T-helper 2 cell treated with Interferon-gamma antibody and Interleukin-4, amounts not matched to agents 5 μg/mL and 100 μg/mL, for 36 hours (primary cell): ENCODE measurements around the gene DHRS1.
A peak's percentile ranks its signal among the peaks of the same experiment; 100 is the strongest.
"Not testable (repeated sequence)": the region's sequence is repeated elsewhere in the genome, so short reads cannot be mapped to it uniquely, and the experiment has no call there.

Experiments used
- DNase-seq: peaks from one replicate; pipeline ENCODE4 v3.0.0; 2021; ENCODE audit warnings: low spot score
- H3K27ac Mint-ChIP-seq: one replicate; pipeline ENCODE4 v1.8.0; 2021; ENCODE audit warnings: mild to moderate bottlenecking, mixed read lengths
- H3K27me3 Mint-ChIP-seq: one replicate; pipeline ENCODE4 v1.8.0; 2021; ENCODE audit warnings: low read depth, mixed read lengths
- H3K36me3 Mint-ChIP-seq: one replicate; pipeline ENCODE4 v1.8.0; 2021; ENCODE audit warnings: low read depth, mixed read lengths
- H3K4me1 Mint-ChIP-seq: one replicate; pipeline ENCODE4 v1.8.0; 2021; ENCODE audit warnings: low read depth, mixed read lengths
- H3K4me3 Mint-ChIP-seq: one replicate; pipeline ENCODE4 v1.8.0; 2022; ENCODE audit warnings: mild to moderate bottlenecking, moderate library complexity, mixed read lengths
- H3K9me3 Mint-ChIP-seq: one replicate; pipeline ENCODE4 v1.8.0; 2021; ENCODE audit warnings: mixed read lengths

Gene DHRS1

GRCh38 chr14:24254630-24255392 lies 44.8 kb downstream of the DHRS1 start:
- Mint-ChIP-seq H3K36me3 (peaks cover 10% of the 10 kb centered on the region), H3K9me3 (no peaks in the 10 kb centered on the region), H3K27ac (no peak overlapping the region), H3K4me1 (peaks cover 18% of the 10 kb centered on the region), H3K27me3 (no peaks in the 10 kb centered on the region), H3K4me3 (no peak overlapping the region)
- no peak for DNase-seq

- peaks cover 20% of the 10 kb centered on the region for H3K4me1 Mint-ChIP-seq
- DNase-seq, result no peak
- peak overlapping the region; percentile 60 for H3K27ac Mint-ChIP-seq
- H3K4me3 Mint-ChIP-seq, result no peak overlapping the region
- H3K36me3 Mint-ChIP-seq, result peaks cover 12% of the 10 kb centered on the region
- no peaks in the 10 kb centered on the region for H3K9me3 Mint-ChIP-seq
- no peaks in the 10 kb centered on the region for H3K27me3 Mint-ChIP-seq
These were observed 45.6 kb downstream of the DHRS1 start for GRCh38 chr14:24253936-24254335.

- peaks cover 10% of the 10 kb centered on the region for H3K36me3 Mint-ChIP-seq
- no peaks in the 10 kb centered on the region for H3K9me3 Mint-ChIP-seq
- DNase-seq, result no peak
- H3K27ac Mint-ChIP-seq, result no peak overlapping the region
- no peak overlapping the region for H3K4me3 Mint-ChIP-seq
- peaks cover 31% of the 10 kb centered on the region for H3K4me1 Mint-ChIP-seq
- no peaks in the 10 kb centered on the region for H3K27me3 Mint-ChIP-seq
These were observed 47.1 kb downstream of the DHRS1 start for GRCh38 chr14:24252289-24253124.

GRCh38 chr14:24251880-24252288 lies 47.7 kb downstream of the DHRS1 start:
- Mint-ChIP-seq H3K4me3 (no peak overlapping the region), H3K36me3 (peaks cover 12% of the 10 kb centered on the region), H3K4me1 (peaks cover 35% of the 10 kb centered on the region), H3K27me3 (no peaks in the 10 kb centered on the region), H3K9me3 (no peaks in the 10 kb centered on the region), H3K27ac (peak overlapping the region; percentile 9)
- no peak for DNase-seq

GRCh38 chr14:24250354-24250753 lies 49.2 kb downstream of the DHRS1 start:
- no peak for DNase-seq
- Mint-ChIP-seq H3K4me3 (no peak overlapping the region), H3K27ac (peak overlapping the region; percentile 2), H3K4me1 (peaks cover 38% of the 10 kb centered on the region), H3K9me3 (no peaks in the 10 kb centered on the region), H3K27me3 (no peaks in the 10 kb centered on the region), H3K36me3 (peaks cover 12% of the 10 kb centered on the region)

GRCh38 chr14:24249230-24250021 lies 50.2 kb downstream of the DHRS1 start:
- DNase-seq, result no peak
- no peak overlapping the region for H3K4me3 Mint-ChIP-seq
- peaks cover 40% of the 10 kb centered on the region for H3K4me1 Mint-ChIP-seq
- H3K9me3 Mint-ChIP-seq, result no peaks in the 10 kb centered on the region
- H3K27ac Mint-ChIP-seq, result peak overlapping the region; percentile 76
- peaks cover 10% of the 10 kb centered on the region for H3K36me3 Mint-ChIP-seq
- no peaks in the 10 kb centered on the region for H3K27me3 Mint-ChIP-seq

- no peaks in the 10 kb centered on the region for H3K9me3 Mint-ChIP-seq
- H3K27ac Mint-ChIP-seq, result peak overlapping the region; percentile 87
- peaks cover 8% of the 10 kb centered on the region for H3K36me3 Mint-ChIP-seq
- H3K4me1 Mint-ChIP-seq, result peaks cover 43% of the 10 kb centered on the region
- H3K27me3 Mint-ChIP-seq, result no peaks in the 10 kb centered on the region
- peak overlapping the region; percentile 63 for H3K4me3 Mint-ChIP-seq
- DNase-seq, result no peak
These were observed 52.2 kb downstream of the DHRS1 start for GRCh38 chr14:24247422-24247821.

GRCh38 chr14:24246765-24247212 lies 52.8 kb downstream of the DHRS1 start:
- Mint-ChIP-seq H3K27me3 (no peaks in the 10 kb centered on the region), H3K9me3 (no peaks in the 10 kb centered on the region), H3K36me3 (peaks cover 9% of the 10 kb centered on the region), H3K27ac (peak overlapping the region; percentile 95), H3K4me1 (peaks cover 43% of the 10 kb centered on the region), H3K4me3 (peak overlapping the region; percentile 78)
- peak; percentile 35 for DNase-seq

- not testable (repeated sequence) for DNase-seq, H3K27me3 Mint-ChIP-seq, H3K27ac Mint-ChIP-seq, H3K9me3 Mint-ChIP-seq
- H3K36me3 Mint-ChIP-seq, result peaks cover 15% of the 10 kb centered on the region
- peaks cover 37% of the 10 kb centered on the region for H3K4me1 Mint-ChIP-seq
- peak overlapping the region; percentile 44 for H3K4me3 Mint-ChIP-seq
These were observed 54.2 kb downstream of the DHRS1 start for GRCh38 chr14:24245350-24245749.

GRCh38 chr14:24243336-24243836 lies 56.2 kb downstream of the DHRS1 start:
- peak overlapping the region; percentile 100 for H3K27ac Mint-ChIP-seq
- H3K9me3 Mint-ChIP-seq, result no peaks in the 10 kb centered on the region
- H3K4me3 Mint-ChIP-seq, result peak overlapping the region; percentile 97
- peaks cover 29% of the 10 kb centered on the region for H3K36me3 Mint-ChIP-seq
- H3K4me1 Mint-ChIP-seq, result peaks cover 41% of the 10 kb centered on the region
- no peaks in the 10 kb centered on the region for H3K27me3 Mint-ChIP-seq
- no peak for DNase-seq

GRCh38 chr14:24241829-24242443 lies 57.6 kb downstream of the DHRS1 start:
- Mint-ChIP-seq H3K9me3 (no peaks in the 10 kb centered on the region), H3K4me3 (peak overlapping the region; percentile 97), H3K27ac (peak overlapping the region; percentile 100), H3K36me3 (peaks cover 42% of the 10 kb centered on the region), H3K4me1 (peaks cover 37% of the 10 kb centered on the region), H3K27me3 (no peaks in the 10 kb centered on the region)
- DNase-seq, result peak; percentile 93
